ENCODE results near the gene LRRC8E. TPM values are rescaled to one million over a fixed set of nuclear protein-coding genes. Genes with fewer than 3 reads are reported as not detected.

LRRC8E gene
- 10 to 100 TPM; 27.3 to 31.8 (median 29.8) TPM for total RNA-seq

DNA sequence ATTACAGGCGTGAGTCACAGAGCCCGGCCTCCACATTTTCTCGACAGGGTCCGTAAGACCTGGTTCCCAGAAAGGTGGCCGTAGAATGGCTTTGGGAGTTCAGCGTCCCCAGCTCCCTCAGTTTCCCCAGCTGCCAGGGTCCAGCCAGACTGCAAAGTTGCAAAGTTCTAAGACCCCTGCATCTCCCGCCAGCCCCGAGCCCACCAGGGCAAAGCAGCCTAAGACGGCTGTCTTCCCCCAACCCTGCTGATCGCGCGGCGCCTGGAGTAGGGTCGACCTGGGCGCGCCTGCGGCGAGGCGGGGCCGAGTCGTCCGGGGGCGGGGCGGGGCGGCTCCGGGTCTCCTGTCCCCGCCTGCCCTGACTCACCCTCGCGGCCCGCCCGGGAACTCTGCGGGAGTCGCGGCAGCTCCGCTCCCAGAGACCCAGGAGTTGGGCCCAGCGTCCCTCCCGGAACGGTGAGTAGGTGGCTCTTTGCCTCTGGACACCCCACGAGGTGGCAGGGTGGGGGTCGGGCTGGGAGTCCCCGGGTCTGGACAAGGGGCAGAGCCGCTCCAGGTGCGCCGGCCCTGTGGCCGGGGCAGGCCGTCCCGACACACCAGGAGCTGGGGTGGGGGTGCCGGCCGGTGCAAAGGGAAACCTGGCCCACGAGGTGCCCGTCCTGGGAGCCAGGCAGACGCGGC, at the start of gene LRRC8E:
LRRC8E (plus strand) TSS at position 366 of the 681 bp plus-strand sequence. CDS start 7,094 bp downstream, outside the sequence.
- intact Hi-C loops (cut with DNase I; ENCODE audit: low total_unique reads): no loop called here
- TF ChIP-seq, protein P1, sequence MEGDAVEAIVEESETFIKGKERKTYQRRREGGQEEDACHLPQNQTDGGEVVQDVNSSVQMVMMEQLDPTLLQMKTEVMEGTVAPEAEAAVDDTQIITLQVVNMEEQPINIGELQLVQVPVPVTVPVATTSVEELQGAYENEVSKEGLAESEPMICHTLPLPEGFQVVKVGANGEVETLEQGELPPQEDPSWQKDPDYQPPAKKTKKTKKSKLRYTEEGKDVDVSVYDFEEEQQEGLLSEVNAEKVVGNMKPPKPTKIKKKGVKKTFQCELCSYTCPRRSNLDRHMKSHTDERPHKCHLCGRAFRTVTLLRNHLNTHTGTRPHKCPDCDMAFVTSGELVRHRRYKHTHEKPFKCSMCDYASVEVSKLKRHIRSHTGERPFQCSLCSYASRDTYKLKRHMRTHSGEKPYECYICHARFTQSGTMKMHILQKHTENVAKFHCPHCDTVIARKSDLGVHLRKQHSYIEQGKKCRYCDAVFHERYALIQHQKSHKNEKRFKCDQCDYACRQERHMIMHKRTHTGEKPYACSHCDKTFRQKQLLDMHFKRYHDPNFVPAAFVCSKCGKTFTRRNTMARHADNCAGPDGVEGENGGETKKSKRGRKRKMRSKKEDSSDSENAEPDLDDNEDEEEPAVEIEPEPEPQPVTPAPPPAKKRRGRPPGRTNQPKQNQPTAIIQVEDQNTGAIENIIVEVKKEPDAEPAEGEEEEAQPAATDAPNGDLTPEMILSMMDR (IDR thresholded peaks at IDR 0.05): no peak
- no peak for TF ChIP-seq POLR2A (IDR thresholded peaks at IDR 0.05)
- peak within 1 kb of the TSS; percentile 44 for H3K4me3 ChIP-seq (ENCODE audit: low read depth, poor library complexity, severe bottlenecking)
- peak in 1 of 2 donors; percentile 91 for DNase-seq (ENCODE audit: low spot score in 2 of 2)
- 16% methylated on average over 13 to 21 of the region's 53 CpGs for WGBS, 2 donors

DNA sequence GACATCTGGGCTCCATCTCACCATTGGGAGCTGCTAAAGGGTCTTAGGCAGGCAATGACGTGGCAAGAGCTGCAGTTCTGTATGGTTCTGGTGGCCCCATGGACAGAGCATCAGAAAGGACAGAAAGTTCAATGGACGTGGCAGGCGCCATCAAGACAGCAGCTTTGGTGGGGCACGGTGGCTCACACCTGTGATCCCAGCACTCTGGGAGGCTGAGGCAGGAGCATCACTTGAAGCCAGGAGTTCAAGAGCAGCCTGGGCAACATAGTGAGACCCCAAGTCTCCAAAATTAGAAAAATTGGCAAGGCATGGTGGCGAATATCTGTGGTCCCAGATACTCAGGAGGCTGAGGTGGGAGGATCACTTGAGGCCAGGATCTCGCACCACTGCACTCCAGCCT, 48.8 kb upstream of the LRRC8E start:
- intact Hi-C loops (cut with DNase I; ENCODE audit: low total_unique reads): no loop called here
- no peak for DNase-seq (ENCODE audit: low spot score in 2 of 2)
- no peak overlapping the region for H3K4me3 ChIP-seq (ENCODE audit: low read depth, poor library complexity, severe bottlenecking)
- TF ChIP-seq, protein P1 (IDR thresholded peaks at IDR 0.05): no peak
- TF ChIP-seq POLR2A (IDR thresholded peaks at IDR 0.05): no peak
- 95 to 96% methylated on average over 6 of the region's 6 CpGs for WGBS, 2 donors

DNA sequence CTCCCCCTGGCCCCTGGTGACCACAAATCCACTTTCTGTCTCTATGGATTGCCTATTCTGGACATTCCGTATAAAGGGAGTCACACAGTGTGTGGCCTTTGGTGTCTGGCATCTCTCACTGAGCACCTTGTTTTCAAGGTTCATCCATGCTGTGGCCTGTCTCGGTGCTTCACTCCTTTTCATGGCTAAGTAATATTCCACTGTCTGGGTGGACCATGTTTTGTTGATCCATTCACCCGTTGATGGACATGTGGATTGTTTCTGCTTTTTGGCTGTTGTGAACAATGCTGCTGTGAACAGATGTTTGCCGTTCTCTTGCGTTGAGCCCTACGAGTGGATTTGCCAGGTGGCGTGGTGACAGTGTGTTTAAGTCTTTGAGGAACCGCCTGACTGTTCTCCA, 47.7 kb upstream of the LRRC8E start:
- no peak for TF ChIP-seq POLR2A (IDR thresholded peaks at IDR 0.05)
- TF ChIP-seq, protein P1 (IDR thresholded peaks at IDR 0.05): no peak
- H3K4me3 ChIP-seq (ENCODE audit: low read depth, poor library complexity, severe bottlenecking): no peak overlapping the region
- 80 to 86% methylated on average over 8 of the region's 8 CpGs for WGBS, 2 donors
- intact Hi-C loops (cut with DNase I; ENCODE audit: low total_unique reads): loop anchor here (5.0 kb wide), 1 partner anchor 1668 kb away; no protein-coding TSS in a partner anchor
- DNase-seq (ENCODE audit: low spot score in 2 of 2): no peak

DNA sequence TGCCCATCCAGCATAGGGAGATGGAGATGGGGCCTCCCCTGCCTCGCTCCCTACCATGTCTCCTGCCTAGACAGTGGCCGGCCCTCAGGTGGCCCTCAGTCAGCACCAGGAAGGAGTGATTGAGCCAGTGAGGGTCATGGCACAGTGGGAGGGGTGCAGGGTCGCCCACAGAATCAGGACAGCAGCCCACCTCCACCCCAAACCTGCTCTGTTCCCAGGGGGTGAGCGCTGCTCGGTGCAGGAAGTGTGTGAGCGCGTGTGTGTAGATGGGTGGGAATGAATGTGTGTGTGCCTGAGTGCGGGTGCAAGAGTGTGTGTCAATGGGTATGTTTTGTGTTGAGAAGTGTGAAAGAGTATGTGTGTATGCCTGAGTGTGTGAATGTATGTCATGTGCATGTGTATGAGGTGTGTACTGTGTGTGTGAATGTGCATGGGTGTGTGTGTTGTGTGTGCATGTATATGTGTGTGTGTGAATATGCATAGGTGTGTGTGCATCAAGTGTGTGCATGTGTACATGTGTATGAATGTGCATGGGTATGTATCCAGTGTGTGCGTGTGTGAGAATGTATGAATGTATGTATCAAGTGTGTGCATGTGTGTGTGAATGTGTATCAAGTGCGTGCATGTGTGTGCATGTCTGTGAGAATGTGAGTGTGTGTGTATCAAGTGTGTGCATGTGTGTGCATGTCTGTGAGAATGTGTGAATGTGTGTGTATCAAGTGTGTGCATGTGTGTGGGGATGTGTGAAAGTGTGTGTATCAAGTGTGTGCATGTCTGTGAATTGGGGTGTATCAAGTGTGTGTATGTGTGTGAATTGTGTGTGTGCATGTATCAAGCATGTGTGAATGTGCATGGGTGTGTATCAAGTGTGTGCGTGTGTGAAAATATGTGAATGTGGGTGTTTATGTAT, 46.3 kb upstream of the LRRC8E start:
- TF ChIP-seq, protein P1 (IDR thresholded peaks at IDR 0.05): no peak
- TF ChIP-seq POLR2A (IDR thresholded peaks at IDR 0.05): no peak
- DNase-seq (ENCODE audit: low spot score in 2 of 2): no peak
- intact Hi-C loops (cut with DNase I; ENCODE audit: low total_unique reads): loop anchor here (5.0 kb wide), 1 partner anchor 1670 kb away; no protein-coding TSS in a partner anchor
- H3K4me3 ChIP-seq (ENCODE audit: low read depth, poor library complexity, severe bottlenecking): no peak overlapping the region
- 88% methylated on average over 9 to 11 of the region's 11 CpGs for WGBS, 2 donors

DNA sequence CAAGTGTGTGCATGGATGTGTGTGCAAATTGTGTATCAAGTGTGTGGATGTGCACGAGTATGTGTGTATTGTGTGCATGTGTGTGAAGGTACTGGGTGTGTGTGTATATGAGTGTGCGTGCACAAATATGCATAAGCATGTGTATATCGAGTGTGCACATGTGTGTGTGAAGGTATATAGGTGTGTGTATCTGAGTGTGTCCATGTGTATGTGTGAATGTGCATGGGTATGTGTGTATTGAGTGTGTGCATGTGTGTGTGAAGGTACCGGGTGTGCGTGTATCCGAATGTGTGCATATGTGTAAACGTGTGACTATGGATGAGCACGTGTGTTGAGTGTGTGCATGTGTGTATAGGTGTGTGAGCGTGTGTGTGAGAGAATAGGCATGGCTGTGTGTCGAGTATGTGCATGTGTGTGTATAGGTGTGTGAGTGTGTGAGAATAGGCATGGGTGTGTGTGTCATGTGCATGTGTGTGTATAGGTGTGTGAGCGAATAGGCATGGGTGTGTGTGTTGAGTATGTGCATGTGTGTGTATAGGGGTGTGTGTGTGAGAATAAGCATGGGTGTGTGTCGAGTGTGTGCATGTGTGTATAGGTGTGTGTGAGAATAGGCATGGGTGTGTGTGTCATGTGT, 45.5 kb upstream of the LRRC8E start:
- no peak for TF ChIP-seq POLR2A (IDR thresholded peaks at IDR 0.05)
- DNase-seq (ENCODE audit: low spot score in 2 of 2): no peak
- intact Hi-C loops (cut with DNase I; ENCODE audit: low total_unique reads): loop anchor here (5.0 kb wide), 1 partner anchor 1670 kb away; no protein-coding TSS in a partner anchor
- 95% methylated on average over 12 of the region's 12 CpGs for WGBS, 2 donors
- H3K4me3 ChIP-seq (ENCODE audit: low read depth, poor library complexity, severe bottlenecking): no peak overlapping the region
